ENCODE results near the gene TTC12. TPM values are rescaled to one million over a fixed set of nuclear protein-coding genes. Genes with fewer than 3 reads are reported as not detected.

Gene TTC12
- total and polyA plus RNA-seq, 2 experiments from 2014 or later, result 6.7 to 7.7 TPM

GRCh38 chr11:113269636-113270035 is 44.7 kb upstream of the TTC12 start:
- Histone ChIP-seq H4K20me1 (ENCODE audit: insufficient read depth) (no peaks in the 10 kb centered on the region), H3K27me3 (replicated peaks; ENCODE audit: insufficient read depth) (no peaks in the 10 kb centered on the region; the same call in 1 of the 2 replicates), H3K4me2 (ENCODE audit: unreplicated experiment) (no peak overlapping the region), H3K9me3 (ENCODE audit: low read depth) (no peaks in the 10 kb centered on the region), H3K4me3 (no peak overlapping the region), H3K36me3 (ENCODE audit: low read depth) (no peaks in the 10 kb centered on the region), H2AFZ (no peak overlapping the region), H3K9me2 (ENCODE audit: insufficient read depth) (no peaks in the 10 kb centered on the region), H3K27ac (no peak overlapping the region), H3K4me1 (ENCODE audit: insufficient read depth) (no peaks in the 10 kb centered on the region), H3F3A (ENCODE audit: insufficient read depth) (no peaks in the 10 kb centered on the region), H3K79me2 (ENCODE audit: insufficient read depth) (no peaks in the 10 kb centered on the region), H3K9ac (no peak overlapping the region)
- WGBS, 2 experiments (ENCODE audit: low coverage in 1 of 2, low lambda C conversion rate in 2 of 2, missing lambda C conversion rate in 2 of 2), result 61 to 68% methylated on average over 5 of the region's 5 CpGs
- in situ Hi-C loops (cut with MboI), result no loop called here
- no peak for DNase-seq
- TF ChIP-seq EZH2 (IDR thresholded peaks at IDR 0.05; ENCODE audit: insufficient read depth, poor library complexity, severe bottlenecking) (no peak), EZH2phosphoT487 (IDR thresholded peaks at IDR 0.05; ENCODE audit: insufficient read depth, low read depth) (no peak)

- TF ChIP-seq EZH2 (IDR thresholded peaks at IDR 0.05; ENCODE audit: insufficient read depth, poor library complexity, severe bottlenecking) (no peak), EZH2phosphoT487 (IDR thresholded peaks at IDR 0.05; ENCODE audit: insufficient read depth, low read depth) (no peak)
- Histone ChIP-seq H3K9ac (no peak overlapping the region), H3K36me3 (ENCODE audit: low read depth) (no peaks in the 10 kb centered on the region), H3K4me1 (ENCODE audit: insufficient read depth) (no peaks in the 10 kb centered on the region), H4K20me1 (ENCODE audit: insufficient read depth) (no peaks in the 10 kb centered on the region), H3K4me2 (ENCODE audit: unreplicated experiment) (no peak overlapping the region), H3F3A (ENCODE audit: insufficient read depth) (no peaks in the 10 kb centered on the region), H3K79me2 (ENCODE audit: insufficient read depth) (no peaks in the 10 kb centered on the region), H3K27me3 (replicated peaks; ENCODE audit: insufficient read depth) (no peaks in the 10 kb centered on the region; the same call in 1 of the 2 replicates), H2AFZ (no peak overlapping the region), H3K9me2 (ENCODE audit: insufficient read depth) (no peaks in the 10 kb centered on the region), H3K4me3 (no peak overlapping the region), H3K27ac (no peak overlapping the region), H3K9me3 (ENCODE audit: low read depth) (no peaks in the 10 kb centered on the region)
- DNase-seq, result no peak
- WGBS, 2 experiments (ENCODE audit: low coverage in 1 of 2, low lambda C conversion rate in 2 of 2, missing lambda C conversion rate in 2 of 2), result 86 to 88% methylated on average over 13 of the region's 13 CpGs
- in situ Hi-C loops (cut with MboI), result no loop called here
Measured at GRCh38 chr11:113270080-113270479, 44.3 kb upstream of the TTC12 start.

- Histone ChIP-seq H3K36me3 (ENCODE audit: low read depth) (no peaks in the 10 kb centered on the region), H3K9me3 (ENCODE audit: low read depth) (no peaks in the 10 kb centered on the region), H3K9me2 (ENCODE audit: insufficient read depth) (no peaks in the 10 kb centered on the region), H3K4me2 (ENCODE audit: unreplicated experiment) (no peak overlapping the region), H3K4me1 (ENCODE audit: insufficient read depth) (no peaks in the 10 kb centered on the region), H3F3A (ENCODE audit: insufficient read depth) (no peaks in the 10 kb centered on the region), H3K79me2 (ENCODE audit: insufficient read depth) (no peaks in the 10 kb centered on the region), H4K20me1 (ENCODE audit: insufficient read depth) (no peaks in the 10 kb centered on the region), H3K9ac (no peak overlapping the region), H2AFZ (no peak overlapping the region), H3K4me3 (no peak overlapping the region), H3K27ac (no peak overlapping the region), H3K27me3 (replicated peaks; ENCODE audit: insufficient read depth) (no peaks in the 10 kb centered on the region; the same call in 1 of the 2 replicates)
- in situ Hi-C loops (cut with MboI), result no loop called here
- DNase-seq, result no peak
- WGBS, 2 experiments (ENCODE audit: low coverage in 1 of 2, low lambda C conversion rate in 2 of 2, missing lambda C conversion rate in 2 of 2), result 67 to 81% methylated on average over 4 to 14 of the region's 14 CpGs
- no peak for TF ChIP-seq EZH2 (IDR thresholded peaks at IDR 0.05; ENCODE audit: insufficient read depth, poor library complexity, severe bottlenecking)
- TF ChIP-seq EZH2phosphoT487 (IDR thresholded peaks at IDR 0.05; ENCODE audit: insufficient read depth, low read depth), result no peak
Measured at GRCh38 chr11:113271551-113272245, 42.7 kb upstream of the TTC12 start.

GRCh38 chr11:113272281-113272680 is 42.1 kb upstream of the TTC12 start:
- H3K4me1 ChIP-seq (ENCODE audit: insufficient read depth), result no peaks in the 10 kb centered on the region
- no peak overlapping the region for H3K27ac ChIP-seq
- in situ Hi-C loops (cut with MboI), result no loop called here
- H3K27me3 ChIP-seq (replicated peaks; ENCODE audit: insufficient read depth), result no peaks in the 10 kb centered on the region; the same call in 1 of the 2 replicates
- no peak overlapping the region for H3K9ac ChIP-seq
- H3K36me3 ChIP-seq (ENCODE audit: low read depth), result no peaks in the 10 kb centered on the region
- no peak overlapping the region for H2AFZ ChIP-seq
- no peaks in the 10 kb centered on the region for H3K9me3 ChIP-seq (ENCODE audit: low read depth)
- H3K79me2 ChIP-seq (ENCODE audit: insufficient read depth), result no peaks in the 10 kb centered on the region
- no peaks in the 10 kb centered on the region for H4K20me1 ChIP-seq (ENCODE audit: insufficient read depth)
- 73 to 76% methylated on average over 5 of the region's 5 CpGs for WGBS, 2 experiments (ENCODE audit: low coverage in 1 of 2, low lambda C conversion rate in 2 of 2, missing lambda C conversion rate in 2 of 2)
- DNase-seq, result no peak
- H3K4me2 ChIP-seq (ENCODE audit: unreplicated experiment), result no peak overlapping the region
- H3K4me3 ChIP-seq, result no peak overlapping the region
- TF ChIP-seq EZH2phosphoT487 (IDR thresholded peaks at IDR 0.05; ENCODE audit: insufficient read depth, low read depth) (no peak), EZH2 (IDR thresholded peaks at IDR 0.05; ENCODE audit: insufficient read depth, poor library complexity, severe bottlenecking) (no peak)
- H3K9me2 ChIP-seq (ENCODE audit: insufficient read depth), result no peaks in the 10 kb centered on the region
- no peaks in the 10 kb centered on the region for H3F3A ChIP-seq (ENCODE audit: insufficient read depth)
